ENCODE data around the gene TMEM44. TPM values are rescaled to one million over a fixed set of nuclear protein-coding genes. Genes with fewer than 3 reads are reported as not detected.

Gene TMEM44
- total and polyA plus RNA-seq, 2 donors (not counting 3 experiments of a cell fraction or from before 2014, with no cell fraction given), result 93.8 to 125 TPM

DNA sequence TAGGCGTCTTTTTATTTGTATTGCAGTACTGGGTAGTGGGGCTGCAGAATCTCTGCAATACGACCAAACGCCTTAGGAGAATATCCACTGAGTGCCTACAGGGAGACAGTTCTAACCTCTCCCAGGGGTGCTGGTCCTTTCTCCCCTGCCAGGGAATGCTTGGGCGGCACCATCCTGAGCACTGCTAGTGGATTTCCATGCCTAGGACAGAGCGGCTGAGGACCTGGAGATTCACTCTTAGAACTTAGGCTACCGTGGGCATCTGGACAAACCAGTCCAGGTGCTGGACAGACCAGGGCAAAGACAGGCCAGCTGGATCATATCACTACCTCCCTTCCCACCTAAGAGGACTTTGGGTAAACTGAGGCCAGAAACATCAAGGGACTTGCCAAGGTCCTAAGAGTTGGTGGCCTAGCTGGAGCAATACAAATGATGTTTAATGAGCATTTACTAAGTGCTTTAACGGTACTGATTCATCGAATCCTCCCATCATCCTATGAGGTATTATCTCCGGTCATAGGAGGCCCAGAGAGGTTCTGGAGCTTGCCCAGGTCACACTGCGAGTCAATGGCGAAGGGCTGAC, 902 bp downstream of the TMEM44 start:
- peak; percentile 26 for DNase-seq (ENCODE audit: low read depth, low spot score)
- no peaks in the 10 kb centered on the region for H4K20me1 ChIP-seq (replicated peaks; ENCODE audit: control insufficient read depth, extremely low read depth, insufficient read depth, low read length)
- no peaks in the 10 kb centered on the region for H3K9me1 ChIP-seq (replicated peaks; ENCODE audit: control insufficient read depth, extremely low read depth, insufficient read depth, low read length)
- peak overlapping the region; percentile 70 to 96 (median 94) for H3K4me3 ChIP-seq (replicated peaks in 1 of 3; ENCODE audit: insufficient read depth in 1 of 3, low read depth in 1 of 3, low read length in 3 of 3)
- dilution Hi-C loops (cut with MboI; ENCODE audit: extremely low pct_ligation_motif_present, low sequenced_read_pairs), result no loop called here
- peak overlapping the region; percentile 83 for H3K27ac ChIP-seq (ENCODE audit: insufficient read depth, low read depth, low read length)
- TSS peak; percentile 26 for BruUV-seq (replicated peaks)
- ChIA-PET POLR2A (interaction anchor here (1.8 kb wide), 1 partner anchor 40 kb away, joined by 8 read pairs; the partner anchor contains the start of gene LSG1), CTCF (interaction anchor here (1.6 to 2.3 kb wide), 4 partner anchors 12 to 51 kb away, joined by 4 to 13 read pairs (median 6); no protein-coding TSS in a partner anchor)
- peaks cover 29% of the 10 kb centered on the region for H3K79me2 ChIP-seq (ENCODE audit: control insufficient read depth, insufficient read depth, low read length)
- H3K27me3 ChIP-seq (ENCODE audit: control insufficient read depth in 2 of 2, insufficient read depth in 2 of 2, low read length in 2 of 2), result no peaks in the 10 kb centered on the region
- peak; percentile 72 for FAIRE-seq
- H3K4me1 ChIP-seq (ENCODE audit: control insufficient read depth, extremely low read depth, insufficient read depth, low read length), result peaks cover 17% of the 10 kb centered on the region
- TF ChIP-seq FOS (IDR thresholded peaks at IDR 0.05; ENCODE audit: borderline replicate concordance, insufficient read depth, low read length), result no peak
- TF ChIP-seq EZH2 (IDR thresholded peaks at IDR 0.05; ENCODE audit: borderline replicate concordance, low read depth, low read length, severe bottlenecking), result no peak
- no peak for TF ChIP-seq POLR2A (IDR thresholded peaks at IDR 0.05; ENCODE audit: low read depth, low read length)
- no peak for TF ChIP-seq JUN (IDR thresholded peaks at IDR 0.05; ENCODE audit: borderline replicate concordance, insufficient read depth, insufficient read length, low read depth)
- TF ChIP-seq, protein P1, sequence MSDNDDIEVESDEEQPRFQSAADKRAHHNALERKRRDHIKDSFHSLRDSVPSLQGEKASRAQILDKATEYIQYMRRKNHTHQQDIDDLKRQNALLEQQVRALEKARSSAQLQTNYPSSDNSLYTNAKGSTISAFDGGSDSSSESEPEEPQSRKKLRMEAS (IDR thresholded peaks at IDR 0.05; ENCODE audit: insufficient read depth, insufficient read length), result no peak
- no peak for TF ChIP-seq POLR2AphosphoS5 (IDR thresholded peaks at IDR 0.05; ENCODE audit: insufficient read depth, low read depth, low read length)
- TF ChIP-seq, protein P2, sequence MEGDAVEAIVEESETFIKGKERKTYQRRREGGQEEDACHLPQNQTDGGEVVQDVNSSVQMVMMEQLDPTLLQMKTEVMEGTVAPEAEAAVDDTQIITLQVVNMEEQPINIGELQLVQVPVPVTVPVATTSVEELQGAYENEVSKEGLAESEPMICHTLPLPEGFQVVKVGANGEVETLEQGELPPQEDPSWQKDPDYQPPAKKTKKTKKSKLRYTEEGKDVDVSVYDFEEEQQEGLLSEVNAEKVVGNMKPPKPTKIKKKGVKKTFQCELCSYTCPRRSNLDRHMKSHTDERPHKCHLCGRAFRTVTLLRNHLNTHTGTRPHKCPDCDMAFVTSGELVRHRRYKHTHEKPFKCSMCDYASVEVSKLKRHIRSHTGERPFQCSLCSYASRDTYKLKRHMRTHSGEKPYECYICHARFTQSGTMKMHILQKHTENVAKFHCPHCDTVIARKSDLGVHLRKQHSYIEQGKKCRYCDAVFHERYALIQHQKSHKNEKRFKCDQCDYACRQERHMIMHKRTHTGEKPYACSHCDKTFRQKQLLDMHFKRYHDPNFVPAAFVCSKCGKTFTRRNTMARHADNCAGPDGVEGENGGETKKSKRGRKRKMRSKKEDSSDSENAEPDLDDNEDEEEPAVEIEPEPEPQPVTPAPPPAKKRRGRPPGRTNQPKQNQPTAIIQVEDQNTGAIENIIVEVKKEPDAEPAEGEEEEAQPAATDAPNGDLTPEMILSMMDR (IDR thresholded peaks at IDR 0.05; ENCODE audit: extremely low read depth in 1 of 2, insufficient read depth in 1 of 2, low read depth in 1 of 2, low read length in 2 of 2), result no peak
- no peak for TF ChIP-seq GATA2 (IDR thresholded peaks at IDR 0.05; ENCODE audit: insufficient read depth, insufficient read length, low read depth, low read length)
- TF ChIP-seq MYC (IDR thresholded peaks at IDR 0.05; ENCODE audit: low read depth, low read length), result no peak
- H3K9ac ChIP-seq (replicated peaks; ENCODE audit: extremely low read depth, insufficient read depth, low read length), result peak overlapping the region; percentile 88
- H3K4me2 ChIP-seq (ENCODE audit: insufficient read depth, low read length), result peak overlapping the region; percentile 92
- peaks cover 17 to 19% of the 10 kb centered on the region in 2 experiments for H3K36me3 ChIP-seq (ENCODE audit: control insufficient read depth in 2 of 2, extremely low read depth in 1 of 2, insufficient read depth in 2 of 2, low read length in 2 of 2)
- no peaks in the 10 kb centered on the region for H3K9me3 ChIP-seq (replicated peaks; ENCODE audit: control insufficient read depth, insufficient read depth, low read length)
- intact Hi-C loops (cut with micrococcal nuclease), result loop anchor here (1.0 to 5.0 kb wide), 2 partner anchors 8 to 40 kb away; partner anchors contain the start of gene LSG1
- H2AFZ ChIP-seq (ENCODE audit: low read depth, low read length), result peak overlapping the region; percentile 25
